Nephron (organoid): ENCODE measurements around the gene CDHR3.

Source experiments
- H3K27ac Mint-ChIP-seq, 3 experiments: 2 replicates each; pipeline ENCODE4 v1.8.0; 2020; ENCODE audit warnings: mixed read lengths in 3 of 3, mild to moderate bottlenecking in 2 of 3, moderate library complexity in 1 of 3
- H3K27me3 Mint-ChIP-seq: 2 replicates; pipeline ENCODE4 v1.8.0; 2021; ENCODE audit warnings: low read depth, mild to moderate bottlenecking, moderate library complexity, mixed read lengths
- H3K36me3 Mint-ChIP-seq: 2 replicates; pipeline ENCODE4 v1.8.0; 2020; ENCODE audit warnings: low read depth, mixed read lengths
- H3K4me1 Mint-ChIP-seq: 2 replicates; pipeline ENCODE4 v1.8.0; 2020; ENCODE audit warnings: mixed read lengths
- H3K4me3 Mint-ChIP-seq, 3 experiments: 2 replicates each; pipeline ENCODE4 v1.8.0; 2020; ENCODE audit warnings: mild to moderate bottlenecking in 3 of 3, mixed read lengths in 3 of 3, moderate library complexity in 2 of 3
- H3K9me3 Mint-ChIP-seq: 2 replicates; pipeline ENCODE4 v1.8.0; 2020; ENCODE audit warnings: mixed read lengths
- TF ChIP-seq, protein P1 (sequence below), 3 experiments: fragments of 200-600 bp; sonication (generic); IDR thresholded peaks; one replicate each; pipeline ENCODE4 v1.5.0; 2021; ENCODE audit warnings: antibody characterized with exemption in 3 of 3; ENCODE audit not compliant: unreplicated experiment in 3 of 3

CDHR3 gene

DNA sequence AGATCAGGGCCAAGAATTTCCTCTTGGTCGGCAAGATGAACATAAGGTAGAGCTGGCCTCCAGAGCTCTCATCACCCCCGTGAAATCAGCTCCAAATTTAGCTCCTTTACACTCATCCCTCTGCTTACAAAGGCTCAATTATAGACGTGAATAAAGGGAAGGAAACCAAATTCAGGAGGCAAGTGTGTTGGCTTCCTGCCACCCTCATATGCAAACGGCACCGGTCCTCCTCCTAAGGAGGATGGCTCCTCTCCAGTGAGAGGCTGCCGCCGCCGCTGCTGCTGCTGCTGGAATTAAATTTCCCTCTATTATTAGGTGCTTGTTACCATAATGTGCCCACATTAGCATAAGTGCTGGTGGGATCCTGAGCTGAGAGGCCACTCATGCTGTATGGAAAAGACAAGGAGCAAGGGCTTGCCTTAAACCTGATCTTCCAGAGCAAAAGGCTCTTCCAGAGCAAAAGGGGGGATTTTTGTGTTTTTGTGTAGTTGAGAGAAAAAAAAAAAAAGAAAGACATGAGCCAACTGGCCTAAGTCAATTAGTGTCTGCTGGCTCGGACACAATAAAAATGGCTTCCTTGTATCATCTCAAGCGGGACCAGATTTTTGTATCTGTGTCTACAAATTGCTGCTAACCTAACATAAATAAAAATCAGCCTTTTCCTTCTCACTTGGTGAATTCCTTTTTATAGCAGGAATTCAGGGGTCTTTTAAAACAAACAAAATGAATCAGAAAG, 68.4 kb downstream of the CDHR3 start:
- H3K9me3 Mint-ChIP-seq: no peaks in the 10 kb centered on the region
- peaks cover 15% of the 10 kb centered on the region for H3K27me3 Mint-ChIP-seq
- TF ChIP-seq, protein P1, sequence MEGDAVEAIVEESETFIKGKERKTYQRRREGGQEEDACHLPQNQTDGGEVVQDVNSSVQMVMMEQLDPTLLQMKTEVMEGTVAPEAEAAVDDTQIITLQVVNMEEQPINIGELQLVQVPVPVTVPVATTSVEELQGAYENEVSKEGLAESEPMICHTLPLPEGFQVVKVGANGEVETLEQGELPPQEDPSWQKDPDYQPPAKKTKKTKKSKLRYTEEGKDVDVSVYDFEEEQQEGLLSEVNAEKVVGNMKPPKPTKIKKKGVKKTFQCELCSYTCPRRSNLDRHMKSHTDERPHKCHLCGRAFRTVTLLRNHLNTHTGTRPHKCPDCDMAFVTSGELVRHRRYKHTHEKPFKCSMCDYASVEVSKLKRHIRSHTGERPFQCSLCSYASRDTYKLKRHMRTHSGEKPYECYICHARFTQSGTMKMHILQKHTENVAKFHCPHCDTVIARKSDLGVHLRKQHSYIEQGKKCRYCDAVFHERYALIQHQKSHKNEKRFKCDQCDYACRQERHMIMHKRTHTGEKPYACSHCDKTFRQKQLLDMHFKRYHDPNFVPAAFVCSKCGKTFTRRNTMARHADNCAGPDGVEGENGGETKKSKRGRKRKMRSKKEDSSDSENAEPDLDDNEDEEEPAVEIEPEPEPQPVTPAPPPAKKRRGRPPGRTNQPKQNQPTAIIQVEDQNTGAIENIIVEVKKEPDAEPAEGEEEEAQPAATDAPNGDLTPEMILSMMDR (IDR thresholded peaks at IDR 0.05; ENCODE audit: unreplicated experiment in 3 of 3): no peak
- H3K27ac Mint-ChIP-seq: peak overlapping the region in 2 of 3 experiments; percentile 38 to 61
- H3K36me3 Mint-ChIP-seq: peaks cover 5% of the 10 kb centered on the region
- peak overlapping the region in 2 of 3 experiments; percentile 41 to 55 for H3K4me3 Mint-ChIP-seq
- peaks cover 28% of the 10 kb centered on the region for H3K4me1 Mint-ChIP-seq

DNA sequence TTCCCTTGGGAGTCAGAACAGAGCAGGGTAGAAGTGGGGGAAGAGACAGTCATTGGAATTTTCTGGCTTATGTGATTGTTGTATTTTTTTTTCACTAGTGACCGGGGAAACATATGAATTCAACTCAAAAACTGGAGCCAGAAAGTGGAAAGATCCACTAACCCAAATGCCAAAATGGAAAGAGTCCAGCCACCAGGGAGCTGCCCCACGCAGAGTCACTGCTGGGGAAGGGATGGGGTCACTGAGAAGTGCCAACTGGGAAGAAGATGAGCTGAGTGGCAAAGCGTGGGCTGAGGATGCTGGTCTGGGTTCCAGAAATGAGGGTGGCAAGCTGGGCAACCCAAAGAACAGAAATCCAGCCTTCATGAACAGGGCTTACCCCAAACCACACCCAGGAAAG, 69.2 kb downstream of the CDHR3 start:
- peaks cover 5% of the 10 kb centered on the region for H3K36me3 Mint-ChIP-seq
- peak overlapping the region in 1 of 3 experiments; percentile 15 for H3K4me3 Mint-ChIP-seq
- peak overlapping the region in 2 of 3 experiments; percentile 38 to 61 for H3K27ac Mint-ChIP-seq
- H3K27me3 Mint-ChIP-seq: peaks cover 19% of the 10 kb centered on the region
- H3K4me1 Mint-ChIP-seq: peaks cover 28% of the 10 kb centered on the region
- TF ChIP-seq, protein P1 (IDR thresholded peaks at IDR 0.05; ENCODE audit: unreplicated experiment in 3 of 3): no peak
- H3K9me3 Mint-ChIP-seq: no peaks in the 10 kb centered on the region

DNA sequence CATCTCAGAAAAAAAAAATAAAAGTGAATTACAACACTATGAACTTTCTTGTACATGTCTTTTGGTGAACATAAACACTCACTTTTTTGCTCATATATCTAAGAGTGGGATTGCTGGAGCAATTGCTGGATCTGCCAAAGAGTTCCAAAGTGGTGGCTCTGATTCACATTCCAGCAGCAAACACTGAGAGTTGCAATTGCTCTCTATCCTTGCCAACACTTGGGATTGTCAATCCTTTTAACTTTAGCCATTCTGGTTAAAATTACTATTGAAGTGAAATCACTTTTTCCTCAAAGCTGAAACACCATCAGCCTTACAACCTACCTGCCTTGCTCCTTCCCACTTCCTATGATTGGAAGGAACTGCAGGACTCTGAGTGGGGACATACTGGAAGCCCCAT, 70.7 kb downstream of the CDHR3 start:
- Mint-ChIP-seq H3K4me1 (peaks cover 24% of the 10 kb centered on the region), H3K27me3 (peaks cover 25% of the 10 kb centered on the region)

DNA sequence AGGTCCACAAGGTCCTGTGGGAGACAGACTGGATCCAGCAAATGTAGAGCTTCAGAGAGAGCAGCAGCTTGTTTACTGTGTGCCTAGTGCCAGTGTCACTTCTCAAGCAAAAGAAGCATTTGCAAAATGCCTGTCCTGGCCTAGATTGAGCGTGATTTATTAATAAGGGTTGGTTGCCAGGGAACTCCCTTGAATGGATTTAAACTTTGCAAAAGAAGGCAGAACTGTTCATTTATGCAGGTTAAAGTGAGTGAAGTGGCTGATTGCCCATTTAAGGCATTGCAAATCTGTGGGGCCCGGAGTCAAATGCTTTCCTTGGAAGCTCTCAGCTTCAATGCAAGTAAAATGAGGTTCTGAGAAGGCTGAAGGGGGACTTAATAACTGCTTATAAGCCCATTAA, 71.3 kb downstream of the CDHR3 start:
- Mint-ChIP-seq H3K36me3 (peaks cover 5% of the 10 kb centered on the region), H3K9me3 (no peaks in the 10 kb centered on the region), H3K4me1 (peaks cover 26% of the 10 kb centered on the region)

More for the DNA sequence above, 70.7 kb downstream of the CDHR3 start:
- H3K27ac Mint-ChIP-seq: no peak overlapping the region
- H3K9me3 Mint-ChIP-seq: no peaks in the 10 kb centered on the region
- TF ChIP-seq, protein P1 (IDR thresholded peaks at IDR 0.05; ENCODE audit: unreplicated experiment in 3 of 3): no peak
- no peak overlapping the region for H3K4me3 Mint-ChIP-seq
- H3K36me3 Mint-ChIP-seq: peaks cover 5% of the 10 kb centered on the region

DNA sequence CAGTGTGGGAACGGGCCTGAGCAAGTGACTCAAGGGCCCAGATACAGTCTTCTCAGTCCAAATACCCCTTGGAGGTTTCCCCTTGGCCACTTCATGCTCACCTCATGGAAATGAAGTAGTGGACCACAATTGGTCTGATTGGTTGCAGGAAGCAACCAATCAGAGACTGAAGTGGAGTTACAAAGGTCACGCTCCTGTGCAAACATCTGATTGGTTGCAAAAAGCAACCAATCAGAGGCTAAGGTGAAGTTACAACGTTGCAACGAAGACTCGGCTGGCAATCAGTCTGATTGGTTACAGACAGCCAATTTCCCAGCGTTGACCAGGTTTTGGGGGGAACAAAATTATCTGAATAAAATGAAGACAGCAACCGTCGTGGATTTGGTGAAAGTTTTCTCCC, 72.5 kb downstream of the CDHR3 start:
- no peak overlapping the region for H3K4me3 Mint-ChIP-seq
- peaks cover 24% of the 10 kb centered on the region for H3K4me1 Mint-ChIP-seq
- H3K27me3 Mint-ChIP-seq: peaks cover 19% of the 10 kb centered on the region

More for the DNA sequence above, 71.3 kb downstream of the CDHR3 start:
- TF ChIP-seq, protein P1 (IDR thresholded peaks at IDR 0.05; ENCODE audit: unreplicated experiment in 3 of 3): no peak
- no peak overlapping the region for H3K4me3 Mint-ChIP-seq
- H3K27ac Mint-ChIP-seq: no peak overlapping the region
- H3K27me3 Mint-ChIP-seq: peaks cover 24% of the 10 kb centered on the region

More for the DNA sequence above, 72.5 kb downstream of the CDHR3 start:
- H3K9me3 Mint-ChIP-seq: no peaks in the 10 kb centered on the region
- H3K27ac Mint-ChIP-seq: no peak overlapping the region
- TF ChIP-seq, protein P1 (IDR thresholded peaks at IDR 0.05; ENCODE audit: unreplicated experiment in 3 of 3): no peak
- peaks cover 5% of the 10 kb centered on the region for H3K36me3 Mint-ChIP-seq
